ENCODE data around the gene SIGLEC11. TPM values are rescaled to one million over a fixed set of nuclear protein-coding genes. Genes with fewer than 3 reads are reported as not detected.
"Not testable (repeated sequence)": the region's sequence is repeated elsewhere in the genome, so short reads cannot be mapped to it uniquely, and the experiment has no call there.

Gene SIGLEC11
- total RNA-seq, 1 experiment from 2014 or later = not detected

GRCh38 chr19:49983645-49984229 is 22.8 kb upstream of the SIGLEC11 start:
- DNase-seq (ENCODE audit: low spot score) = peak; percentile 66

- DNase-seq (ENCODE audit: low spot score) = no peak
Measured at GRCh38 chr19:49981603-49982593, 20.9 kb upstream of the SIGLEC11 start.

GRCh38 chr19:49978324-49978723 is 17.4 kb upstream of the SIGLEC11 start:
- no peak for DNase-seq (ENCODE audit: low spot score)

GRCh38 chr19:49977881-49978280 is 16.9 kb upstream of the SIGLEC11 start:
- no peak for DNase-seq (ENCODE audit: low spot score)

GRCh38 chr19:49977076-49977475 is 16.1 kb upstream of the SIGLEC11 start:
- no peak for DNase-seq (ENCODE audit: low spot score)

GRCh38 chr19:49976496-49976895 is 15.5 kb upstream of the SIGLEC11 start:
- DNase-seq (ENCODE audit: low spot score) = no peak

- DNase-seq (ENCODE audit: low spot score) = no peak
Measured at GRCh38 chr19:49975051-49975450, 14.1 kb upstream of the SIGLEC11 start.

- no peak for DNase-seq (ENCODE audit: low spot score)
Measured at GRCh38 chr19:49973987-49974386, 13.0 kb upstream of the SIGLEC11 start.

GRCh38 chr19:49972841-49973240 is 11.9 kb upstream of the SIGLEC11 start:
- DNase-seq (ENCODE audit: low spot score) = no peak

- DNase-seq (ENCODE audit: low spot score) = no peak
Measured at GRCh38 chr19:49971991-49972411, 11.0 kb upstream of the SIGLEC11 start.

- not testable (repeated sequence) for DNase-seq (ENCODE audit: low spot score)
Measured at GRCh38 chr19:49969355-49969754, 8.4 kb upstream of the SIGLEC11 start.

- DNase-seq (ENCODE audit: low spot score) = no peak
Measured at GRCh38 chr19:49968279-49968922, 7.4 kb upstream of the SIGLEC11 start.

GRCh38 chr19:49959892-49960291 is 1.1 kb downstream of the SIGLEC11 start:
- not testable (repeated sequence) for DNase-seq (ENCODE audit: low spot score)

- DNase-seq (ENCODE audit: low spot score) = not testable (repeated sequence)
Measured at GRCh38 chr19:49958596-49958995, 2.4 kb downstream of the SIGLEC11 start.

- not testable (repeated sequence) for DNase-seq (ENCODE audit: low spot score)
Measured at GRCh38 chr19:49958144-49958543, 2.8 kb downstream of the SIGLEC11 start.

- DNase-seq (ENCODE audit: low spot score) = no peak
Measured at GRCh38 chr19:49957262-49957915, 3.6 kb downstream of the SIGLEC11 start.

GRCh38 chr19:49956115-49956495 is 4.9 kb downstream of the SIGLEC11 start:
- DNase-seq (ENCODE audit: low spot score) = no peak

- DNase-seq (ENCODE audit: low spot score) = no peak
Measured at GRCh38 chr19:49954933-49955332, 6.0 kb downstream of the SIGLEC11 start.

GRCh38 chr19:49954092-49954829 is 6.7 kb downstream of the SIGLEC11 start:
- DNase-seq (ENCODE audit: low spot score) = no peak

GRCh38 chr19:49953416-49953815 is 7.6 kb downstream of the SIGLEC11 start:
- no peak for DNase-seq (ENCODE audit: low spot score)

GRCh38 chr19:49952906-49953305 is 8.1 kb downstream of the SIGLEC11 start:
- no peak for DNase-seq (ENCODE audit: low spot score)
